ENCODE measurements around the gene ZNF367.

DNA sequence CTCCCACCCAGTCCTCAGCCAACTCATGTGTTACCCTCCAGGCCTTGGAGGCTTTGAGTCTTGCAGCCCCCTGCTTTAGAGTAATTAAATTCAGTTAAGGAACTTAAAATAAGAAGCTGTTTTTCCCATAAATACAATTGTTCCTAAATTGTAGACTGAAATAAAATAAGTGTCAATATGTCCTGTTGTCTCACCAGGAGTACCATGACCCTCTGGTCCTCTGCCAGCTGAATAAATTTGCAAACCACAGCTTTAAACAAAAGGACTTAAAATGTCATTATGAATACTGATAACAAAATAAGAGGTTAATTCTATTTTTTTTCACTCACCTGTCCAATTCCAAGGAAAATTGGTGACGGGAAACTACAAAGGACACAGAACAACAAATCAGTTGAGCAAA, 50.2 kb downstream of the ZNF367 start:
- TF ChIP-seq, protein P1, sequence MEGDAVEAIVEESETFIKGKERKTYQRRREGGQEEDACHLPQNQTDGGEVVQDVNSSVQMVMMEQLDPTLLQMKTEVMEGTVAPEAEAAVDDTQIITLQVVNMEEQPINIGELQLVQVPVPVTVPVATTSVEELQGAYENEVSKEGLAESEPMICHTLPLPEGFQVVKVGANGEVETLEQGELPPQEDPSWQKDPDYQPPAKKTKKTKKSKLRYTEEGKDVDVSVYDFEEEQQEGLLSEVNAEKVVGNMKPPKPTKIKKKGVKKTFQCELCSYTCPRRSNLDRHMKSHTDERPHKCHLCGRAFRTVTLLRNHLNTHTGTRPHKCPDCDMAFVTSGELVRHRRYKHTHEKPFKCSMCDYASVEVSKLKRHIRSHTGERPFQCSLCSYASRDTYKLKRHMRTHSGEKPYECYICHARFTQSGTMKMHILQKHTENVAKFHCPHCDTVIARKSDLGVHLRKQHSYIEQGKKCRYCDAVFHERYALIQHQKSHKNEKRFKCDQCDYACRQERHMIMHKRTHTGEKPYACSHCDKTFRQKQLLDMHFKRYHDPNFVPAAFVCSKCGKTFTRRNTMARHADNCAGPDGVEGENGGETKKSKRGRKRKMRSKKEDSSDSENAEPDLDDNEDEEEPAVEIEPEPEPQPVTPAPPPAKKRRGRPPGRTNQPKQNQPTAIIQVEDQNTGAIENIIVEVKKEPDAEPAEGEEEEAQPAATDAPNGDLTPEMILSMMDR (IDR thresholded peaks at IDR 0.05; ENCODE audit: low read length), result no peak
- no peak for TF ChIP-seq EZH2 (IDR thresholded peaks at IDR 0.05; ENCODE audit: borderline replicate concordance, low read length)

Measured in OCI-LY1 (cell line).